ENCODE results near the gene LGALS14.

GRCh38 chr19:39731685-39732084 is 27.4 kb downstream of the LGALS14 start:
- TF ChIP-seq POLR2A (IDR thresholded peaks at IDR 0.05; ENCODE audit: low read depth, low read length), result no peak
- no peak for TF ChIP-seq POLR2AphosphoS5 (IDR thresholded peaks at IDR 0.05; ENCODE audit: low read depth, low read length)
